NCI-H82 (cell line): ENCODE measurements around the gene SLC18A2.

ENCODE experiments used
- DNase-seq: peaks from one replicate; lab custom pipeline; 2025; lab: John Stamatoyannopoulos, UW

Gene SLC18A2

DNA sequence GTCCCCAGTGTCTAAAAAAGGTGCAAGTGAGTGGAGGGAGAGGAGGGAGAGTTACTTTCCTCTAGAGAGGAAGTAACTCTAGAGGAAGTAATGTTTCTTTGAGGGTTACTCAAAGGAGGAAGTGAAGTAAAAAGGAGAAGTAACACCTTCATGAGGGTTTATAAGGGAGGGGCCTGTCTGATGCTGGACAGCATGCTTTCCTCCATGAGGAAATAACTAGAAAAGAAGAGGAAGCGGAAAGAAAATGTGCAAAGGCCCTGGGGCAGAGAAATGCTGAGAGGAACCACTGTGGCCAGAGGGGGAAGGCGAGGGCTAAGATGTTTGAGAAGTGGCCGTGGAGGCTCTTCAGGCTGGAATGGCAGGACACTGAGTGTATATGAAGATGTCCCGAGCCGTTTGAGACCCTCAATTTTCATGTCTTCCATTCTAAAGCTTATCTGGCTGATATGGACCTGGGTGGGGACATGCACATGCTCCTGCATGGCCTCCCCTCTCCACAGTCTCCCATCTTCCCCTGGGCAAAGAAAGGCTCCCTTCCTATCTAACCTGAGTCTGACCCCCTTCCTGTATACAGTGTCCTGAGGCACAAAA is 3.4 kb upstream of the SLC18A2 start:
- DNase-seq, result no peak

- no peak for DNase-seq
These were observed 1.9 kb upstream of the SLC18A2 start for GRCh38 chr10:117239051-117239450.

DNA sequence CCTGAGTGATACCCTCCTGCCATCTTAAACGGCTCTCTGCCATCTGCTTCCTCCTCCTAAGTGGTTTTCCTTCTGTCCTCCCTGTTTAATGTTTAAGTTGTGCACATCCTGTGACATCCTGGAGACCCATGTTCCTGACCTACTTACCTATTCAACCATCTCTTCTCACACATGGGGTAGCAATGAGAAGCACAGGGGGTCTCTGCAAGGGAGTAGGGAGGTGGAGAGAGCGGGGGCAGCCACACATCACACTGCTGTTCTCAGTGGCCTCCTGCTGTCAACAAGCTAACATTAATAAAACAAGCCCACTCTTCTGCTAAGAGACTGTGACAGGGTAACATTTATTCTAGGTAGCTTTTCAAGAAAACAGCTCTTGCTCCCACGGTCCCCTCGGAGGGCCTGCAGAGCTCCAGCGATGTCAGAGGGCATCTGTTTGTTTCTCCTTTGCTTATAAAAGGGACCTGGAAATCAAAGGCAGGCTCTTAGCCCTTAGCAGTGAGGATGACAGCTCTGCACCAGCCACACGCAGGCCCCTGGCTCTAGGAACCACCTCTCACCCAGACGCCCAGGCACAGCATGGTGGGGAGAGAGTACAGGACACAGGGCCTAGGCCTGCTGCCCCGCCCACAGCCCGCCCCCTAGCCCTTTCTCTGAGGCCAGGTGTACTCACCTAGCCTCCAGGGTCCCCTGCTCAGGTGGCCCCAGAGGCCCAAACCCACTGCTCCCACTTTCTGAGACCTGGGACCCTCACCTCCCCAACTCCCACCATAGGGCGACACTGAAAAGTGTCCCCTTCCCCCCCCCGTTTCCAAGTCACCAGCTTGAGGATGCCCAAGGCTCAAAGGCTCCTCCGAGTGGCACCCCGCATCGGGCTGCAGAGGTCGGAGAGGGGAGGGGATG is 943 bp upstream of the SLC18A2 start:
- DNase-seq, result no peak

DNA sequence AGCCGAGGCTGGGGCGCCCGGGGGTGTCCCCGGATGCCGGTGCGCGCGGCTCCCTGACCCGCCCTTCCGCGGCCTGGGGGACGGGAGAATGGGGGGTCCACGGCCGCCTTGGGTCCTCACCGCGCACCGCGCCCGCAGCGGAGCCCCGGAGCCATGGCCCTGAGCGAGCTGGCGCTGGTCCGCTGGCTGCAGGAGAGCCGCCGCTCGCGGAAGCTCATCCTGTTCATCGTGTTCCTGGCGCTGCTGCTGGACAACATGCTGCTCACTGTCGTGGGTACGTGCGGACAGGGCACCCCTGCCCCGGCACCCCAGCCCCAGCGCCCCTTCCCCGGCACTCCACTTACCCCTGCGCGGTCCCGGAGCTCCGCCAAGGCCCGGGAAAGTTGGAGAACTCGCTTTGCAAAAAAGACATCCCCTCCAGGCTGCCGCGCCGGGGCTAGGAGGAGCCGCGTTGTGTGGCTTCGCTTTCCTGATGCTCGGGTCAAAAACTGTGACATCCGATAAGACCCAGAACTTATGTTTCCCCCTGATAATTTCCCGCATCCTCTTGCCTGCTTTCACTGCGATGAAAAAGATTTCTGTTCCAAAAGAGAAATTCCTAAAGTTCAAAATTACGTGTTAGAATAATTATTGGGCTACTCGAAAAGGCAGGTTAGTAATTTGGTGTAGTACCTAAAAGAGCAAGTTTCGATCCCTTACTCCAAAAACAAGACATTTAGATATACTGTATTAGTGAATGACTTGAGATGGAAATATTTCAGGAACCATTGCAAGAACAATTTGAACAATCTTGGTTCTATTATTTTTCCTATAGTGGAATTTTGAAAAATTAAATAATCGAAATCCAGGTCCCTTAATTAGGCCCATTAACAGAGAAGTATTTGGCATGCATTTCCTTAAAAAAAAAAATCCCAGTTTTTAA is 888 bp downstream of the SLC18A2 start:
- no peak for DNase-seq

- DNase-seq, result no peak
These were observed 1.5 kb downstream of the SLC18A2 start for GRCh38 chr10:117242463-117242832.

- no peak for DNase-seq
These were observed 6.2 kb downstream of the SLC18A2 start for GRCh38 chr10:117246997-117247671.

DNA sequence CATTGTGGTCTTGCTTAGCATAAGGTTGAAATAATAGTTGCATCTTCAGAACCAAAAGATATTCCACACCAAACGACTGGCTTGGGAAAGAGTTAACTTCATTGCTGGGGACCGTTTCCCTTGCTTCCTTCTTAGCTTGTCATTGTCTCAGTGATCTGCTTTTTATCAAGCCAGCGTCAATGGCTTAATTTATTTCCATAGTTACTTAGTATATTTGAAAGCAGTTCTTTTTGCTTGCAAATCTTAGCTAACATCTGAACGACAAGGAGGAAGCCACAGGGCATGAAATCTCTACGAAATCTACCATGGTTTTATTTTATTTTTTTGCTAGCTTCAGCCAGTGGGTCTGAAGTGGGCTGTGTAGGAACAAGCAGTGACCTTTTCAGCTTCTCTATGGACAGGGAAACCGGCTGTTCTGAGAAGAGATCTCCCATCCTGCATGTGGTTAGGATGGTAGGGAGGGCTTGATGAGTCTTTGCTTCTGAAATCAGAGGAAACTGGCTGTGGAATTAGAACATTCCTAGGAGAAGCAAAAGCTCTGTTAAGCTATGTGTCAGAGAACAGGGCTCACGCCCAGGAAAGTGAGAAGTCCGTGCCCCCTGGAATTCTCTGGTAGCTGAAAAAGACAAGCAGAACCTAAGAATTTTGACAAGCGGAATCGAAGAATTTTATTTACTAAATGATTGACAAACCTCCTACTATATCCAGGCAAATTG is 8.0 kb downstream of the SLC18A2 start:
- no peak for DNase-seq

- no peak for DNase-seq
These were observed 8.7 kb downstream of the SLC18A2 start for GRCh38 chr10:117249493-117250093.

DNA sequence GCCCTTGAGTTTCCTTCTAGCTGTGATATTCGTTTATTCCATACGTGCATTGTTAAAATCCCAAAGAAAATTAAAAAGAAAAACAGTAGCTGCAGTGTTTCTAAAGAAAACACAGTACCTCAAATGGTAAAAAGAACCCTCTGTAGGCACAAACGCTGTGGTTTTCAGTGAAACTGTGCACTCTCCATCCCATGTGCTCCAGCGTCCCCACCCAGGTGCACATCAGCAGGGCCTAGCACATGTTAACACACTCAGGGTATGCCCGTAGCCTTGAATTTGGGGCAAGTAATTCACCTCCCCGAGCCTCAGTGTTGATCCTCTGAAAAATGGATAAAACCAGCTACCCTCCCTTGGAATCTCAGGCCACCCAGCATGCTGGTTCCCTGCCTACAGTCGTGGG is 9.5 kb downstream of the SLC18A2 start:
- DNase-seq, result no peak

DNA sequence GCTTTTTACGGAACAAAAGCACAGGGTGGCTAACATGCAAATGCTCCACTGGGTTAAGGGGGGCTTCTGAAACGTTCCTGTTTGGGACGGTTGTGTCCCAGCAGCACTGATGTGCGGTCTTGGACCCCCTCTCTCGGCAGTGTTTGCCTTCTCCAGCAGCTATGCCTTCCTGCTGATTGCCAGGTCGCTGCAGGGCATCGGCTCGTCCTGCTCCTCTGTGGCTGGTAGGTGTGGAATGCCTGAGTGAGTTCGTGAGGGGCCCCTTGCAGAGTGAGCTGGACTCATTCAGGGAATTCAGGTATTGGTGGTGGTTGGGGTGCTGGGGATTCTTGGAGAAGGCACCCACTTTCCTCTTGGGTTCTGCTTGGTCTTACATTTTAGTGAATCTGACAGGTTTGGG is 13.0 kb downstream of the SLC18A2 start:
- no peak for DNase-seq

DNA sequence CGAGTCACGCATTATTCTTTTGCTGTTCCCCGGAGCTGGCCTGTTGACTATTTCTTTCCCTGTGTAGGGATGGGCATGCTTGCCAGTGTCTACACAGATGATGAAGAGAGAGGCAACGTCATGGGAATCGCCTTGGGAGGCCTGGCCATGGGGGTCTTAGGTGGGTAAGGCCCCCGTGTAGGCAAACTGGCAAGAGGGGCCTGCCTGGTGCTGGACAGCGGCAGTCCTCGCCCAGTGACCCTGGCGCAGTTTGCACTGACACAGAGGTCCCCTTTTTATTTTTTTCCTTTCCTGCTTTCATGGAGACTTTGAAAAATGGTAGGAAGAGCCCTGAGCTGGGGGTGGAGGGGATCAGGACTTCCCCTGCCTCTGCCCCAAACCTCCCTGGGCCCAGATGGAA is 13.4 kb downstream of the SLC18A2 start:
- no peak for DNase-seq

DNA sequence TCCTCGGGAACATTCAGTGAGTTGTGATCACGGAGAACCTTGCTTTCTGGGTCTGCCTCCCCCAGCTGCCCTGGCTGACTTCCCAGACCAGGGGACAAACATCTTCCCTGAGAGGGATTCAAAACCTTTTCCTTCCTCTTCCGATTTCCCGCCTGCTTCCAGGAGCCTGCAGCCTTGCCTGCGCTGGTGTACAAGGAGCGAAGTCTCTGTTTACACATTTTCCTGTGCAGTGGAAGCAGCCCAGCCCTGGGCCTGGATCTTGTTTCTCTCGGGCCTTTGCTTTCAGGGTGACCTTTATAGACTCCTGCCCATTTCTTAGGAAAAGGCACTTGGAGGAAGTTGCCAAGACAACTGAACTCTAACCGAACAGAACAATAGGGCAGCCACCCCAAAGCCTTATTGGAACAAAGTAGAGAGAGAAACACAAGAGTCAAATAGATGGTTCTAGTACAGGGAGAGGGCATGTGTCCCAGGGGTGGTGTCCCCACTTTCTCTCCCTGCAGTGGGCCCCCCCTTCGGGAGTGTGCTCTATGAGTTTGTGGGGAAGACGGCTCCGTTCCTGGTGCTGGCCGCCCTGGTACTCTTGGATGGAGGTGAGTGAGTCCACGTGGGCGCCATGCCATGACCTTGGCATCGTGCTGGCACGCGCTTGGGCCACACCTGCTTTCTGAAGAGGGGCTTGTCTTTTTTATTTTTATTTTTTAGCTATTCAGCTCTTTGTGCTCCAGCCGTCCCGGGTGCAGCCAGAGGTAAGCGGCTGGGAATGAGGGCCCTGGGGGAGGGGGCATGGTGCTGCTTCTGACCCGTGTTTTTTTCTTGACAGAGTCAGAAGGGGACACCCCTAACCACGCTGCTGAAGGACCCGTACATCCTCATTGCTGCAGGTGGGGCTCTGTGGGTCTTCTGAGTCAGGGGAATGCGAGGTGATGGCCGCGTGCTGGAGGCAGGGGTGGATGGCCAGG is 14.1 kb downstream of the SLC18A2 start:
- no peak for DNase-seq

DNA sequence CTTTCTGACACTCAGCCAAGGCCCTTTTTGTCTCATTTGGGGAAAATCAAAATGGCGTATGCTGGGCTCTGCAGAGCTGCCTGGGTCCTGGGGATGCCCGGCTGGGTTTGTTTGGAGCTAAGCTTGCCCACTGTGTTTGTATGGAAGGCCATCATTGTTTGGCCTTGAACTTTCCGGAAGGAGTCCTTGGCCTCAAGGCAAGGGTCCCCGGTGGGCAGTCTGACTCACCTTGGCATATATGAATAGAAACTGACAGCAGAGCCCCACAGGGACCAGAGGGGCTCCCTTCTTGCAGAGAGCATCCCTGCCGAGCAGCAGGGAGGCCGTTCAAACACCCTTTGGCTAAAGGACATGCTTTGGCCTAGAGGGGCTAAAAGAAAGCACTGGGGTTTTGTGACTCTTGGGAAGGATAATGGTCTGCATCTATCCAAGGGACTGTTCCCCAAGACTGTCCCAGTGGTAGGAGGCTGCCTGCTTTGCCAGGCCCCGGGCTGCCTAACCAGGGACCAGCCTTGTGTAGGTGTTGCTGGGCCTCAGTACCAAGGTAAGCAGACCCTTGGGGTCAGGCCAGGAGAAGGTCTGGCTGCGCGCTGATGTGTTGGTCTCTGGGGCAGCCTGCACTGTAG is 15.0 kb downstream of the SLC18A2 start:
- DNase-seq, result no peak

GRCh38 chr10:117256910-117257309 is 16.0 kb downstream of the SLC18A2 start:
- no peak for DNase-seq

- no peak for DNase-seq
These were observed 16.8 kb downstream of the SLC18A2 start for GRCh38 chr10:117257721-117258120.

DNA sequence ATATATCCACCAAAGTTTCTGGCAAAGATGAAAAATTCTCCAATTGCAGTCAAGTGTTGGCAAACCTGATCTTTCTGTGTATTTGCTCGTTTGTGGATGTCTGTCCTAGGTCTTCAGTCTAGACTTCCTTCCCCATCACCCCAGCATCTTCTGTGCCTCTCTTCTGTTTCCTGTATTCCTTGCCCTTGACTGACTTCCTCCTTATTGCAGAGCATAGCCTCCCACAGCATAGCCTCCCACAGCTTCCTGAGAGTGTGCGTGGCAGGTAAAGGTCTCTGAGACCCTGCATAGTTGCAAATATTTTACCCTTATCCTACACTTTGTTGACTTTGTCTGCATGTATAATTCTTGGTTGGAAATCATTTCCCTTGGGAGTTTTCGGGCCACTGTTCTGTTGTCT is 18.4 kb downstream of the SLC18A2 start:
- DNase-seq, result no peak

GRCh38 chr10:117260084-117260483 is 19.2 kb downstream of the SLC18A2 start:
- DNase-seq, result no peak

DNA sequence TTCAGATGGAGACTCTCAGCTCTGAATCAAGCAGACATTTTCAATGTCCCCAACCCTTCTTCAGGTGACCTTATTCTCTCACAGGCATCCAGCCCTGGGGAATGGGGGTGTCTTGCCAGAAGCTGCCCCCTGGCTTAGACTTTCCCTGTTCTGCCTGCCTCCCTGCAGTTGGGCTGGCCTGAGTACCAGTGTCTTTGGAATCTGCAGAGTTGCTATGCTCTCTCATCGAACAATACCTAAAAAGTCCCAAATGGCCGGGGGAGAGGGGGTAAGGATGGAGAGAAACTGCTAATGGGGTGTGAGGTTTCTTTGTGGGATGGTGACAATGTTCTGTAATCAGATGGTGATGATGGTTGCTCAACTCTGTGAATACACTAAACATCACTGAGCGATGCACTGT is 20.6 kb downstream of the SLC18A2 start:
- no peak for DNase-seq

- DNase-seq, result no peak
These were observed 21.5 kb downstream of the SLC18A2 start for GRCh38 chr10:117262291-117262902.
